CD4-positive, alpha-beta T cell treated with Interleukin-1 beta for 1 hour (primary cell): Measurements from ENCODE around the gene CTNNA2.
"Not testable (repeated sequence)": the region's sequence is repeated elsewhere in the genome, so short reads cannot be mapped to it uniquely, and the experiment has no call there.

Source experiments
- DNase-seq, 2 donors: peaks; one replicate each; pipeline ENCODE4 v3.0.0-alpha.2; 2020 to 2022

The CTNNA2 gene

DNA sequence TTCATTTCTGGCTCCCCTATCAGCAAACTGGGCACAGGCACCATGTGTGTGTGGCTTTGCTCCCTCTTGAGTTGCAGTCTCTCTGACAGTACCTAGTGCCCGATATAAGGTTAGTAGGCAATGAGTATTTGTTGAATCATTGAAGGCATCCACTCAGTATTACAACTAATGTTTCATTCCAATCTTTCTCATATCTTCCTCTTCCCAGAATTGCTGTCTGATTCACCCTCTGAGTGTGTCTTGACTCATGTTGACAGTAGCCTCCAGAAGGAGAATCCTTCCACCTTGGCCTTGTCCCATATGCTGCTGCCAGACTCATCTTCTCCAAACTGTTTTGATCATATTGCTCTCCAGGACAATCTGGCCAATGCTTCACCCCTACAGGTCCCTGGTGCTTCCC lies 589.2 kb downstream of the CTNNA2 start:
- no peak for DNase-seq

DNA sequence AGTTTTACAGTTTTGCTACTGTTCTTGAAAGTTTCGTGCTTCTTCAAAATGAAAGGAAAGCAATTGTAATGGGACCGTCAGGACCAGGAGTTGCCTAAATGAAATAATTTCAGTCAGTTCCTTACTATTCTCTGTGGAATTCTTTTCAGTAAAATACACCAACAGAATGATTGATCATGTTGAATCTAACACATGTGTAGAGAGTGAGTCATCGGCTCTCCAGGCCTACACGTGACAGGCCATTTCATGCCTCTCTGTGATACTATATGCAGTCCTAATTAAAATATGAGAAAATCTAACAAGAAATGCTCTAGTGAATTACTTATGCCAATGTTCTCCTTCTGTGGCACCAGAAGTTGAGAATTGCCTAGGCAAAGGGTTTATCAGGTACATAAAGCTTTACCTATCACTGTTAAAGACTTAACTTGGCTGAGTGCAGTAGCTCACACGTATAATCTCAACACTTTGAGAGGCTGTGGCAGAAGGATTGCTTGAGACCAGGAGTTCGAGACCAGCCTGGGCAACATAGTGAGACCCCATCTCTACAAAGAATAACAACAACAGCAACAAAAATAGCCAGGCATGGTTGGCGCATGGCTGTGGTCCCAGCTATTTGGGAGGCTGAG lies 592.3 kb downstream of the CTNNA2 start:
- DNase-seq: no peak

DNA sequence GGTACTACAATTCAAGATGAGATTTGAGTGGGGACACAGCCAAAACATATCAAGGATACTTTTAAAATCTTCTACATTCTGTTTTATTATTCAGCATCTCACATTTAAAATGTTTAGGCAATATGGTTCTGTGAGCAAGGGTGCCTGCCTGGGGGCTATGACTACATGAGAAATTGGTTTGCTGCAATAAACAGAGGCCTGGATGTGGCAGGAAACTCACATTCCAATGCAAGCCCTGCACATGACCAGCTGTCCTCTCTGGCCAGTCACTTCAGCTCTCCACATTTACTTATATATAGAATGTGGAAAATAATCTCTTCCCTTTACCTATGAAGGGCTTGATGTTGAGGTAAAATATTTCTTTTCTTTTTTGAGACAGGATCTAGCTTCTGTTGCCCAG lies 598.3 kb downstream of the CTNNA2 start:
- no peak for DNase-seq

DNA sequence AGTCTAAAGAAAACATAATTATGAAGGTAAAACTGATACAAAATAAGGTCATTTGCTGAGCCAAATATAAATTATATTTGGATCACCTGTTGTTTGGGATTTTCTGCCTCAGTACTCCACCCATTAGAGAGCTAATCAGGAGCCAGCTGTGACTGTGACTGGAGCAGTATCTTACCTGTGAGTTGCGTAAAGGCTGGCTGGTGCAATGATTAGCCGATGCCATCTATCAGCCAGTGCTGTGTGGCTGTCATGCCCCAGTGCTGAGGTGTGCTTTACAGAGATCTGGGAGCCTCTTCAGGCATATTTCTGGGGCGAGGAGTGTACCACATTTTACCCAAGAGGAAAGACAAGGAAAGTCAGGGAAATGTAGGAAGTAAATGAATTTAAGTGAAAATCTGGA lies 599.9 kb downstream of the CTNNA2 start:
- DNase-seq: no peak

DNA sequence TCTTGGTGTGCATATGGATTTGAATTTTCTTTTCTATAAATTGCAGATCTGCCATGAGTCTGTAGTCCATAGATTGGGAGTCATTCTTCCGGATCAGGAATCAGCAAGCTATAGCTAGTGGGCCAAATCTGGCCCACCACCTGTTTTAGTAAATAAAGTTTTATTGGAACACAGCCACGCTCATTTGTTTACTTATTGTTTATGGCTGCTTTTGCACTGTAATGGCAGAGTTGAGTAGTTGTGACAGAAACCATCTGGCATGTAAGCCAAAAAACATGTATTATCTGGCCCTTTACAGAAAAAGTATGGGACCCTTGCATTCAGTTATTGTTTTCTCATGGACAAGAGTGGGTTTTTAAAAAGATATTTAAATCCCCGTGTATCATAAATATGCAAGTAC lies 600.5 kb downstream of the CTNNA2 start:
- DNase-seq: no peak

DNA sequence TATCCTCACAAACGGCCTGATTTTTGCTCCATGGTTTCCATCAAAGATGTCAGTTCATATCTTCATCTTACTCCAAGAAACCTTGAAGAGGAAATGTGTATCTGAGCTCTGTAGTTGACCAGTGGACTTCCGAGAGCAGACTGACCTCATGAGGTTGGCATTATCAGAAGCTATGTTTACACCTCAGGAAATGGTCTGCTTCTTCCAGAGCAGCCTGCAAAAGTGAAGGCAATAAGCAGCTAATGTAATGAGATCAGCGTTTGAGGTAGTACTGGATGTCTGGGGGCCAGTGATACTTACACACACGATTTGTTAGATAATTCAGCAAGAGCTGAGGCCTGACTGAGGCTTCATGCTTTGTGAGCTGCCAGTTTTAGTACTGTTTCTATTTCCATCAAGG lies 602.0 kb downstream of the CTNNA2 start:
- no peak for DNase-seq

DNA sequence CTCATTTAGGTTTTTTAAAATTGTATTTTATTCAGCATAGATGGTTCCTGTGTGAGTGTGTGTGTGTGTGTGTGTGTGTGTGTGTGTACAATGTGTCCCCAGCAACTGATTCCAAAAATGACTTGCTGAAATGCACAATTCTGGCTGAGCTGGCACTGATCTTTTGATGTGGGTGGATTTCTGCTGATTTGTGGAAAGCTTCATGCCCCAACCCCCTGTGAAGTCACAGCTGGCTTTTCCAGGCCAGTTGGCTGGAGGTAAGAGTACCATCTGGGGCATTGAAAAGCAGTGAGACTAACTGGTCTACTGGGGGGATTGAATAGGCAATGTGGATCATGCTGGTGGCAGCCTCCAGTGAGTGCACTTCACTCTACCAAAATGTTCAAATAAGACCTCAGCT lies 604.5 kb downstream of the CTNNA2 start:
- no peak for DNase-seq

DNA sequence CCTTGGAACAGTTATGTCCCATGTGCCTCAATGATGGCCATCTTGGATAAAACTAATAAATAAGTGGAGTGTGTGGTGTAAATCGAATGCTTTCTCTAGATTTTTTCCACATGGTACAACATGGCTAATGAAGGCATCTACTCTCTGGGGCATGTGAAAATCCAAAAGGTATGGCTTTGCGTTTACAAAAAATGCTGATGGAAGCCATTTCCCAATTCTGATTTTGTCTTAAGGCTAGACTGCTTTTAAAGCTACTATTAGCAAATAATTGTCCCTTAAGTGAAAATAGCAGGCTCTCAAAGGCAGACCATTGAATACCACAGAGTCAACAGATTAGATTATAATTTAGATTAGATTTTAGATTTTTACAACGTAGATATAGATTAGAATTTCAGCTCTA lies 608.0 kb downstream of the CTNNA2 start:
- no peak for DNase-seq

DNA sequence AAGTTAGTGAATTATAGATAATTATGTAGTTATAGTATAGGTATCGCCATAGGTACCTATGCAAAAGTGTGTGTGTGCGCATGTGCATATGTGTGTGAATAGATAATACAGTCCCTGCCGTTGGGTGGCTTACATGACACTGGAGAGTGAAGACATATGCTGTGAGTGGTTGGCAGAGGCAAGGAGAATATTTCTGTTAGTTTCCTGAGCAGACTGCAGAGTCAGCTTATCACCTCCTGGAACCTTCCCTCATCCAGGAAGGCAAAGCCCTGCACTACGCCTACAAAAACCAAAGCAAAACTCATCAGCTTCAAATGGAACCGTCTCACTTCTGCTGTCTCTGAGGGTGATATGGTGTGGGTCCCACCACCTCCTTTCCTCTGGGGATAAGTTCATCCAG lies 609.8 kb downstream of the CTNNA2 start:
- no peak for DNase-seq

DNA sequence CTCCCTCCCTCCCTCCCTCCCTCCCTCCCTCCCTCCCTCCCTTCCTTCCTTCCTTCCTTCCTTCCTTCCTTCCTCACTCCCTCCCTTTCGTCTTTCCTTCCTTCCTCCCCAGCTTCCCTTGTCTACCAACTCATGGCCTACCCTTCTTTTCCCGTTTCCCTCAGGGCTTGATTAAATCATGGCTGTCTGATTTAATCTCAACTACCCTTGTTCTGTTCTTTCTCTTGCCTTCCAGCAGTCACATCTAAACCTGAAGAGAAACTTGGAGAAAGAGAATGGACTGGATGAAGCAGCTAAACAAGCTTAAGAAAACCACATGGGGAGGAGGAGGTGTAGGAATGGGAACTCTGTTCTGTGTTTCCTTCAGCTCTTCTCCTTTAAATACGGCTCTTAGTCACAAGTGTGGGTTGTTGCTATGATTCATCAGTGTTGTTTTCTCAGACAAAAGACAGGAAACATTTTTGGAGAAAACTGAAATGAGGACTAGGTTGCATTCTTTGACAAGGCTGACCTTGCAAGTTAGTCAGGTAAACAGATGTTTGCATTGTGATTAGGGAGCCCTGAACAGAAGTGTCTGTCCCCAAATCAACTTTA lies 613.8 kb downstream of the CTNNA2 start:
- no peak for DNase-seq

DNA sequence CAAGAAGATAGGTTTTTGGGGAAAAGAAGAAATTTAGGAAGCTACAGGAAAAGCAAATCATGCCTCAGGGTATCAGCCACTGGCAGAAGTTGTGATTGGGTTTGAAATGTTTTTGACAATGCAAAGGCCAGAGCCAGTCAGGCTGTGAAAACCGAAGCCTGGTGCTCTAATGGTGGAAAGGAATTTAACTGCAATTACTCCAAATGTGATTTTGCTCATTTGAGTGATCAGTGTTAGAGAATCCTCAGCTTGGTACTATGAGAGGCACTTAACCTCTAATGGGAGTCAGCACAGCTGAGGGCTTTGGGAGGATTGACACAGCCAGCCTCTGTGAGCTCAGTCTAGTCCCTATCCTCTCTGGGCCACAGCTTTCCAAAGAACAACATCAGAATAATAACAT lies 615.2 kb downstream of the CTNNA2 start:
- DNase-seq: no peak

DNA sequence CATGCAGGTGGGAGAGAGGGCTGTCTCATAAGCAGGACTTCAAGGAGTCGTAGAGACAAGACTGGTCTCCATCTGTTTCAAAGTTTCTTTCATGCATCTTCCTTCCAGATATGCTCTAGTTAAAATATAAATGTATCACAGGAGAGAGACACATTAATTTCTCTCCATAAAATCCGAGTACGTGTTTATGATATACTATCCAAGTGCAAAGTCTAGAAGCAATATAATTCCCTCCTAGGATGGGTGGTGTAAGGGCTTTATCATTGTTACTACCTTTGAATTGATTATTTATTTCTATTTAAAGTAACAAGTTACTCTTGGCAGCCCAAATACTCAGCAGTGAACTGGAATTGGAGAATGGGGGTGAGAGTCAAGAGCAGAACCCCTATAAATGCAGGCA lies 619.4 kb downstream of the CTNNA2 start:
- DNase-seq: no peak

DNA sequence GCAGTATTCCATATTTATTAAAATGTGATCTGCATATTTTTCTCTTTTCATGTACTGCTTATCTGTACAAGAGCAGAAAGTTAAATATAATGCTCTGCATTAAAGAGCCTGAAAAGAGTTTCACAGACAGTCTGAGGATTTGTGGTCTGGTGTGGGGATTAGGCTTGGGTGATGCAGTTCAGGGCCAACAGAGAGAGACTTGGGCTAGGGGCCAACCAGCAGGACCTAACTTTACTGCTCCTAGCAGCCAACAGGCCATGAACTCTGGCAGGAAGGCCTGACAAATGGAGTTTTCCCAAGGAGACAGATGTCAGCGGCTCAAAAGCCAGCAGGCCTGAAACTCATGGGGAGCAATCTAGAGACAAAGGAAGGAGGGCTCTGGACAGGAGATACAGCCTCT lies 622.1 kb downstream of the CTNNA2 start:
- no peak for DNase-seq

DNA sequence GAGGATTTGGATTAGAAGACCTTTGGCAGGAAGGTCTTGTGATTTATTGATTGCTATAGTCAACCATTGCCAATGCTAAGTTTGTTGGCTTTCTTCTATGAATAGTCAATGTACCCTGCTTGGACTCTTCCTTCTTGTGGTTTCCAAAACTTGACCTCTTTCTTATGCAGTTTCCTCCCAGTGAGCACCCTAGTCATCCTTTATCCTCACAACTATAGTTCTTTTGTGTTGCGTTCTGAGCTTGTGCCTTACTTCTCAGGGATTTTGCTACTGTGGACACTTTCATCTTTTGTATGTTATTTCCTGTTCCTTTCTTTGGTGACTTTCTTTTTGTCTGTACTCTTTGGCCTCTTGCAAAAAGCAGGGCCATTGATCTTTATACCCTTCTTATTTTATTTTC lies 623.5 kb downstream of the CTNNA2 start:
- no peak for DNase-seq

DNA sequence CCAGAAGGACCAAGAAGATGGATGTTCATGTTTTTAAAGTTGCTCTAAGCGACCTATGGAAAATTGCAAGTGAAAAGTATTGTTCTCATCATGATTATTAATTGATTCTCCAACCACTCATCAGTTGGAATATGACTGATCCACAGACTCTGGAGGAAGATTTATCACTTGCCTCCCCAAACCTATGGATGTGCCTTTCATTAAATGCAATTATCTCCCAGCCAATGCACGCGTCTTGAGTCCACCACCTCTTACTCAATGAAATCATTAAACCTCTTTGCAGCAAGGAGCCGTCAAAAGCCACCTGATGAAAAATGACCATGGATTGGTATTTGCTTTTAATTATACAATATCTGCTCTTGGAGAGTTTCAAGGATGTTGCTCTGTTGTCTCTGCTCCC lies 626.1 kb downstream of the CTNNA2 start:
- DNase-seq: no peak

DNA sequence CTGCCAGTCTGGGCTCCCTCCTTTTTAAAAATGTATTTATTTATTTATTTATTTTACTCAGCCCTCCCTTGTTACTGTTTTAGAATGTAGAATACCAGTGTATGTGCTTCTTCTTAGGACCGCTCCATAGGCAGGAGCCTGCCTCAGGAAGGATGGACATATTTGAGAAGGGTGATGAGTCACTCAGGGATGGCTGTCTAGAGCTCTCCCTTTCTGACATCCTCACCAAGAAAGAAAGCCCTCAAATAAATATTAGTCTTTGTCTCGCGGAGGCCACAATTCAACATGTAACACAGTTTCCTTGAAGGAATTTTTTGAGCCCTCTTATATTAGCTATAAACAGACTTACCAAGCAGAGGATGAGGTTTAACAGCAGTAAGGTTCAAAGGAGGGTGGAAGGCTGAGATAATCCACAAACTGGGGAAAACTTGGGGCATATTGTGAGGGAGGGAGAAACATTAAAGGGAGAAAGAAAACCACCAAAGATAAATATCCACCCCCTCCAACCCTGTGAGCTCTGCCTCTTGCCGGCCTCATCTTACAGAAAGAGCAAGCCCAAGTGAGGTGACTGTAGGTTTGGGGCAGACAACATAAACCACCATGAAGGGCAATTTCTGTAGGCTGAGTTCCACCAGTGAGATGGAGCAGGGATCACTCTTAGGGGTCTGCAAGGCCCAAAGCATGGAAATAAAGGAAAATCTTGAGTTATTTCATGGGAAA lies 628.3 kb downstream of the CTNNA2 start:
- no peak for DNase-seq

DNA sequence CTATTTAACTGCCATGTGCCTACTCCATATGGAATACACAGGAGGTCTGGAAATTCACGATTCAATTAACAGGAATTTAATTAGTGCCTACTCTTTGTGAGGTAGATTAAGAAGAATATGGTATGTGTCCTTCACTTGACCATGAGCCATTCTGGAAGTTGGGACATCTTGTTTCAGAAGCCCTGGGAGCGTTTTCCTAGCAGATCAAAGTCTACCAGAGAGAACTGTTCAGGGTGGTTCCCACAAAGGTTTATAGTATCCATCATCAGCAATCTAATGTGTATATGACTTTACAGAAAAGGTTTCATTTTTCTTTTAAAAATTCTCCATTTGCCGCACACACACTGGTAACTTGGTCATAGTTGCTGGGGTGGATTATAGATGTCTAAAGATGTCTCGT lies 632.6 kb downstream of the CTNNA2 start:
- no peak for DNase-seq

DNA sequence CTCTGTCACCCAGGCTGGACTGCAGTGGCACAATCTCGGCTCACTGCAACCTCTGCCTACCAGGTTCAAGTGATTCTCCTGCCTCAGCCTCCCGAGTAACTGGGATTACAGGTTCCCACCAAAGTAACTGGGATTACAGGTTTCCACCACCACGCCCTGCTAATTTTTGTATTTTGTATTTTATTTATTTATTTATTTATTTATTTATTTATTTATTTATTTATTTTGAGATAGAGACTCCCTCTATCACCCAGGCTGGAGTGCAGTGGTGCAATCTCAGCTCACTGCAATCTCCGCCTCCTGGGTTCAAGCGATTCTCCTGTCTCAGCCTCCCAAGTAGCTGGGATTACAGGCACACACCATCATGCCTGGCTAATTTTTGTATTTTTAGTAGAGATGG lies 633.9 kb downstream of the CTNNA2 start:
- DNase-seq: not testable (repeated sequence)

DNA sequence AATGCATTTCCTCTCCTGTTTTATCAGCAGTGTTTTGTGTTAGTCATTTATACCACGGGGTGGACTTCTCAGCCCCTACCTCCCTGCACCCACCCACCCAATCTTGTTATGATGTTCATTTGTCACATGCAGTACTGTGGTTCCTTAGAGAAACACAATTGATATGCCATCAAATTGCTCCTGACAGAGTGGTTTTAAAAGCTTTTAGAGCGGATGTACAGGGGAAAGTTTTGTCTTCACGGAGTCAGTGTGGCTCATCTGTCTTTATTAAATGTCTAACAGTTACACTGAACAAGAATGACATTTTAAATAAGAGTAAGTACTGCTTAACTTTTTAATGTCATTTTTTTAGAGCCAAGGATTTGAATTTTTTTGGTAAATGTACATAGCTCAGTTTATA lies 634.8 kb downstream of the CTNNA2 start:
- DNase-seq: no peak

DNA sequence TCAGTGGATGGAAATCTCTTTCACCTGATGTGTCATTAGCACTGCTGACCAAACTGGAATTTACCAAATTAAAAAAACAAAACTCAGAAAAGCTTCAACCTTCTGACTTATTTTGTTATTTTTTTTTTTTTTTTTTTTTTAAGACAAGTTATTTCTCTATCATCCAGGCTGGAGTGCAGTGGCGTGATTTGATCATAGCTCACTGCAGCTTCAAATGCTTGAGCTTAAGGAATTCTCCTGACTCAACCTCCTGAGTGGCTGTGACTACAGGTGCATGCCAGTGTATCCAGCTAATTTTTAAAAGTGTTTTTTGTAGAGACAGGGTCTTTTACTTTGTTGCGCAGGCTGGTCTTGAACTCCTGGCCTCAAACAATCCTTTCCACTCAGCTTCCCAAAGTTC lies 636.1 kb downstream of the CTNNA2 start:
- DNase-seq: no peak

DNA sequence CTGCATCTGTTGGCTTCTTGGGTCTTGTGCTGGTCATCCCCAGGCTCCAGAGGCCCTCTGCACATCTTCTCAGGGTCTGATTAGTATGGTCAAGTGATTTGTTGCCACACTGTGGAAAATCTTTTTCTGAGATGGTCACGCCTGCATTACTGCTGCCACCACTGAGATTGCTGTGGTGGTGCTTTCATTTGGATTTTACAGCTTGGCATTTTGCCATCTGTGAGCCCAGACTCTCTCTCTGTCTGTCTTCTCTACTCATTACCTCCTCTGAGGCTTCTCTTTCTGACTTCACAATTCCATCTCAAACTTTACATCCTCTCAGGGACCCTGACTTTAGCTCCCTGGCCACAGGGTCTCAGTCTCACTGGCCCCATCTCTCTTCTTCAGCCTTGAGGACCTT lies 637.1 kb downstream of the CTNNA2 start:
- DNase-seq: no peak

DNA sequence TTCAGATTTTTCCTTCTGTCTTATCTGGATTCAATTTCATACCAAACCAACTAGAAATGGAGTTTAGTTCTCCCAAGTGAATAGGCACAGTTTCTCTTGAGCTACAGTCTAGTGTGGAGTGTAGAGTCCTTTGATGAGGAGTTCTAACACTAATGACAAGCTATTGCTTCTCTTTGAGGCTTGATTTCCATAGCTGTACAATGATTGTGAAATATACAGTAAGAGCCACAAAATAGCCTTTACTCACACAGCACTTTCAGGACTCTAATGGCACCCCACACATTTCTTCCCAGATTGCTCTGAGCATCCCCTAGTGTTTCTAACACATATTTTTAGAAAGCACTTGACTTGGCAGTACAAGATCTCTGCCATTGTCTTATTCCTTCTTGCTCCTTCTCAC lies 638.4 kb downstream of the CTNNA2 start:
- DNase-seq: no peak

DNA sequence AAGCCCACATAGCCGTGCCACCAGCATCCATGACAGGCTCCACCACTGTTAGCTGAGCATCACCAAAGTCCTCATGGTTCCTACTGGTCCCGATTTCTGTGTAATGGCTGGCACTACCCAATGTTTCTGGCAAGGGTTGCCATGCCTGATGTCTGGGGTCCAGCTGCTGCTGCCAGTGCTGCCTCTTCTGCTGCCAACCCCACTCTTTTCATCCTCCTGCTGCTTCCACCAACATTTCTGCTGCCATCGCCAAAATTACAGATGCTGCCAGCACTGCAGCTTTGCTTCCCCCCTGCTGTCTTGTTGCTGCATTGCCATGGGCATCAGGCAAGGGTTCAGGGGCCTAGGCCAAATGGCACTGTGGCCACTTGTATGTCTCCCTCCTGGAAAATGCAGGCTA lies 638.8 kb downstream of the CTNNA2 start:
- DNase-seq: no peak

DNA sequence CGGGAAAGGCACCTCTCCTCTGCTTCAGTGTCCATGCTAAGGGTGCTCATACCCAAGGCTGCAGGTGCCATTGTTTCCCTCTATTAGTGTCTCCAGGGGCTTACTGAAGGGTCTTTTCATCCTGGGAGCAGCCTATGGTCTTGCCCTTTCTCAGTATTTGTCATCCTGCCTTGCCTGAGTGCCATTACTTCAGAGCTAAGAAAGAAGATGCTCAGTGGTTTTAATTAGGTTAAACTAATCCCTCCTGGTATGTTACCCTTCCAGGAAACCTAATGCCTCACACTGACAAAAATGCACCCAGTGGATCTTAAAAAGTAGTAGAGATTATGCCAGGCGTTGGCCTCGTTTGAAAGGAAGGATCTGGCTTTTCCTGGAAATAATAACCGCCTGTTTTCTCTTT lies 640.3 kb downstream of the CTNNA2 start:
- DNase-seq: no peak

DNA sequence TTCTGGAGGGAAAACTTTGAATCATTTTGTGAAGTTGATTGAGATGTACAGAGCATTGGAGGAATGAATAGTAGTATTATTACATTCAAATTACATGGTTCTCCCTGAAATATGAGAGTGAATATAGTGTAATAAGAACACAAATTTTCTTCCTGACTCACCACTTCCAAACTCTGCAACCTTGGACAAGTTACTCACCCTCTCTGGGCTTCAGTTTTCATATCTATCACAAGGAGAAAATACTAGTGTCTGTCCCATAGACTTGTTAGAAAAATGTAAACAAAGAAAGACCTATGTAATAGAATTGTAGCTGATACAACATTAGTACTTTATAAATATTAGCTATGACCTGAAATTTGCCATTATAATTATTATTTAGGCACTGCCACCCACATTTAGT lies 640.9 kb downstream of the CTNNA2 start:
- no peak for DNase-seq
